MM.1S (cell line): Measurements from ENCODE around the gene TTC39C.

Source experiments
- DNase-seq: peaks from one replicate; pipeline ENCODE4 v3.0.0-alpha.2; 2015
- H2AFZ ChIP-seq: fragments of 300-600 bp; sonication (generic); 2 replicates; pipeline ENCODE4 v1.6.0; 2016; ENCODE audit warnings: antibody characterized with exemption, low read length
- H3F3A ChIP-seq: fragments of 300-600 bp; sonication (generic); 2 replicates; pipeline ENCODE4 v1.6.1; 2016; ENCODE audit warnings: mild to moderate bottlenecking, antibody characterized with exemption, low read length, moderate library complexity, mixed read lengths; ENCODE audit not compliant: insufficient read depth
- H3K27ac ChIP-seq: fragments of 300-600 bp; sonication (generic); 2 replicates; pipeline ENCODE4 v1.5.1; 2016; ENCODE audit warnings: mild to moderate bottlenecking, low read length
- H3K27me3 ChIP-seq: fragments of 300-600 bp; sonication (generic); replicated peaks from 2 replicates; pipeline ENCODE4 v1.6.0; 2016; ENCODE audit warnings: low read length; ENCODE audit not compliant: insufficient read depth
- H3K36me3 ChIP-seq: fragments of 300-600 bp; sonication (generic); replicated peaks from 2 replicates; pipeline ENCODE4 v1.6.1; 2016; ENCODE audit warnings: mild to moderate bottlenecking, low read length, mixed read lengths; ENCODE audit not compliant: insufficient read depth
- H3K4me1 ChIP-seq: fragments of 300-600 bp; sonication (generic); 2 replicates; pipeline ENCODE4 v1.6.1; 2016; ENCODE audit warnings: low read length, mixed read lengths
- H3K4me2 ChIP-seq: fragments of 300-600 bp; sonication (generic); 2 replicates; pipeline ENCODE4 v1.6.0; 2016; ENCODE audit warnings: low read depth, low read length
- H3K4me3 ChIP-seq: fragments of 300-600 bp; sonication (generic); 2 replicates; pipeline ENCODE4 v1.5.1; 2016; ENCODE audit warnings: low read length, mixed read lengths
- H3K79me2 ChIP-seq: fragments of 300-600 bp; sonication (generic); 2 replicates; pipeline ENCODE4 v1.6.1; 2016; ENCODE audit warnings: mixed run types, low read length, mixed read lengths
- H3K9ac ChIP-seq: fragments of 300-600 bp; sonication (generic); 2 replicates; pipeline ENCODE4 v1.6.1; 2016; ENCODE audit warnings: low read length, mixed read lengths
- H3K9me2 ChIP-seq: fragments of 300-600 bp; sonication (generic); replicated peaks from 2 replicates; pipeline ENCODE4 v1.6.1; 2016; ENCODE audit warnings: mild to moderate bottlenecking, low read length, mixed read lengths; ENCODE audit not compliant: insufficient read depth
- H3K9me3 ChIP-seq: fragments of 300-600 bp; sonication (generic); replicated peaks from 2 replicates; pipeline ENCODE4 v1.6.1; 2016; ENCODE audit warnings: mild to moderate bottlenecking, low read length, mixed read lengths; ENCODE audit not compliant: insufficient read depth
- H4K20me1 ChIP-seq: fragments of 300-600 bp; sonication (generic); 2 replicates; pipeline ENCODE4 v1.6.1; 2016; ENCODE audit warnings: mild to moderate bottlenecking, low read length, moderate library complexity, mixed read lengths; ENCODE audit not compliant: insufficient read depth
- EZH2 ChIP-seq: fragments of 300-600 bp; sonication (generic); optimal IDR thresholded peaks from 2 replicates; pipeline ENCODE3; 2017; ENCODE audit warnings: low read depth, mild to moderate bottlenecking, antibody characterized with exemption, low read length, mixed read lengths
- EZH2phosphoT487 ChIP-seq: fragments of 300-600 bp; sonication (generic); IDR thresholded peaks from 2 replicates; pipeline ENCODE4 v1.6.1; 2018; ENCODE audit warnings: antibody characterized with exemption, low read length
- TF ChIP-seq, protein P1 (sequence below): fragments of 300-600 bp; sonication (generic); IDR thresholded peaks from 2 replicates; pipeline ENCODE4 v1.5.1; 2016; ENCODE audit warnings: antibody characterized with exemption, low read length, mixed read lengths

The TTC39C gene

DNA sequence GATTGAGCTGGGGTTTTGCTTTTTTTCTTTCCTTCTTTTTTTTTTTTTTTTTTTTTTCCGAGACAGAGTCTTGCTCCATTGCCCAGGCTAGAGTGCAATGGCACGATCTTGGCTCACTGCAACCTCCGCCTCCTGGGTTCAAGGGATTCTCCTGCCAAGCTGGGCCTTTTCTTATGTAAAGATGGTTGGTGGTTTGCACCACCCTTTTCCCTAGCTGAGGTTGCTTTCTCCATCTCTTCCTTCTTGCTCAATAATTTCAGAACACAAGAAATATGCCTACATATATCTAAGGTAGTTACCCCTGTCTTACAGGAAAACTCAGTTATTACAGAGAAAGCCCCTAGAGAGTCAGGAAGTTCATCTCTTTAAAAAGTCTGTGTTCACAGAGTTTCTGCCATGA, 7.0 kb downstream of the TTC39C start:
- Histone ChIP-seq H3K79me2 (no peaks in the 10 kb centered on the region), H2AFZ (no peak overlapping the region), H3K36me3 (no peaks in the 10 kb centered on the region), H3F3A (peaks cover 17% of the 10 kb centered on the region), H4K20me1 (no peaks in the 10 kb centered on the region), H3K27ac (no peak overlapping the region), H3K27me3 (peaks cover 7% of the 10 kb centered on the region), H3K4me2 (no peak overlapping the region), H3K9me2 (no peaks in the 10 kb centered on the region), H3K9me3 (no peaks in the 10 kb centered on the region), H3K9ac (no peak overlapping the region), H3K4me1 (peaks cover 30% of the 10 kb centered on the region), H3K4me3 (no peak overlapping the region)
- TF ChIP-seq EZH2 = no peak
- TF ChIP-seq, protein P1, sequence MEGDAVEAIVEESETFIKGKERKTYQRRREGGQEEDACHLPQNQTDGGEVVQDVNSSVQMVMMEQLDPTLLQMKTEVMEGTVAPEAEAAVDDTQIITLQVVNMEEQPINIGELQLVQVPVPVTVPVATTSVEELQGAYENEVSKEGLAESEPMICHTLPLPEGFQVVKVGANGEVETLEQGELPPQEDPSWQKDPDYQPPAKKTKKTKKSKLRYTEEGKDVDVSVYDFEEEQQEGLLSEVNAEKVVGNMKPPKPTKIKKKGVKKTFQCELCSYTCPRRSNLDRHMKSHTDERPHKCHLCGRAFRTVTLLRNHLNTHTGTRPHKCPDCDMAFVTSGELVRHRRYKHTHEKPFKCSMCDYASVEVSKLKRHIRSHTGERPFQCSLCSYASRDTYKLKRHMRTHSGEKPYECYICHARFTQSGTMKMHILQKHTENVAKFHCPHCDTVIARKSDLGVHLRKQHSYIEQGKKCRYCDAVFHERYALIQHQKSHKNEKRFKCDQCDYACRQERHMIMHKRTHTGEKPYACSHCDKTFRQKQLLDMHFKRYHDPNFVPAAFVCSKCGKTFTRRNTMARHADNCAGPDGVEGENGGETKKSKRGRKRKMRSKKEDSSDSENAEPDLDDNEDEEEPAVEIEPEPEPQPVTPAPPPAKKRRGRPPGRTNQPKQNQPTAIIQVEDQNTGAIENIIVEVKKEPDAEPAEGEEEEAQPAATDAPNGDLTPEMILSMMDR = no peak
- no peak for DNase-seq

DNA sequence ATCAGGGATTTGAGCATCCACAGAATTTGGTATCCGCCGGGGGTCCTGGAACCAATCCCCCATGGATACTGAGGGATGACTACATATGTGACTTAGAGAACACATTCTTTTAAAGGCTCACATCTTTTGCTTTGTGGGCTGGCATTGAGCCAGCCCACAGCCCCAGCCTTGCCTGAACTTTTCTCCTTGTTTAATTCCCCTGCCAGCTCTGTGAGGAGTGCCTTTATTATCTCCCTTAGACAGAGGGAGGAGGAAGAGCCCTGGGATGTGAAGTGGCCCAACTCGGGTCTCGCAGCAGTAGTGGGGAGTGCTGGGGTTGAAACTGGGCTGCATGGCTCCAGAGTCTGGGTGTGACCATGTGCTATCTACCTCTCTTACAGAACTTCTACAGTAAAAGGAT, 7.6 kb downstream of the TTC39C start:
- no peak overlapping the region for H3K27ac ChIP-seq
- H4K20me1 ChIP-seq = no peaks in the 10 kb centered on the region
- no peak for TF ChIP-seq EZH2phosphoT487
- TF ChIP-seq, protein P1 = no peak
- TF ChIP-seq EZH2 = no peak
- 0 out of 2 replicates have a peak, but pooled peaks cover 2% of the 10 kb centered on the region for H3K27me3 ChIP-seq
- peaks cover 24% of the 10 kb centered on the region for H3K4me1 ChIP-seq
- H3K79me2 ChIP-seq = no peaks in the 10 kb centered on the region
- H3K9me2 ChIP-seq = no peaks in the 10 kb centered on the region
- H3K9ac ChIP-seq = no peak overlapping the region
- H2AFZ ChIP-seq = no peak overlapping the region
- no peaks in the 10 kb centered on the region for H3K9me3 ChIP-seq
- DNase-seq = no peak
- H3K4me3 ChIP-seq = no peak overlapping the region
- H3K36me3 ChIP-seq = no peaks in the 10 kb centered on the region
- H3K4me2 ChIP-seq = no peak overlapping the region
- peaks cover 14% of the 10 kb centered on the region for H3F3A ChIP-seq

DNA sequence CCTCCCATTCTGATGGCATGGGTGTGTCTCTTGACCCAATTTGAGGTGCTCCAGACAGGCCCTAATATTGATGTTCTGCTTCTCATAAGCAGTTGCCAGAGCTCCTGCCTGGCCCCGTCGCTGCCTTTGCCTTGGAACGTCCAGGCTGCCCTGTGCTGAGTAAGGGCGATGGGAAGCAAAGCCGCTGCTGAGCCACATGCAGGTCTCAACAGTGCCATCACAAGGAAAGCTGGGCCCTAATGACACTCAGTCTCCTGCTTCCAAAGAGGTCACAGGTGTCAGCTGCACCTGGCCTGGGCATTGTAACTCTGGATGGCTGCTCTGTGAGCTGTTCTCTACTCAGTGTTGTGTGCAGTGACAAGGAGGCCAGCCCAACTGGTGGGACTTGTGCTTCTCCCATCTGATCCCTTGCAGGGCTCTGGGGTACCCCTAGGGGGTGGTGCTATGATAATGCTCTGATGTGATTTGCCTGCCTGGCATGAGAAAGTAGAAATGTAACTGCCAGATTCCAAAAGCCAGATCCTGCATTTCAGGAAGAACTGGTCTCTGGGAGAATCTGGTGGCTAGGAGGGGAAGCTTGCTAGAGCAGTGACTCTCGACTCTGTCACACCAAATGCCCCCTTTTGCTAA, 8.7 kb downstream of the TTC39C start:
- Histone ChIP-seq H2AFZ (no peak overlapping the region), H3K27me3 (no peaks in the 10 kb centered on the region), H3K79me2 (no peaks in the 10 kb centered on the region), H3F3A (peaks cover 14% of the 10 kb centered on the region), H3K4me1 (peaks cover 22% of the 10 kb centered on the region), H4K20me1 (no peaks in the 10 kb centered on the region), H3K4me3 (no peak overlapping the region), H3K9me2 (no peaks in the 10 kb centered on the region), H3K4me2 (no peak overlapping the region), H3K9ac (no peak overlapping the region), H3K9me3 (no peaks in the 10 kb centered on the region), H3K27ac (no peak overlapping the region), H3K36me3 (no peaks in the 10 kb centered on the region)
- no peak for DNase-seq
- no peak for TF ChIP-seq EZH2phosphoT487
- TF ChIP-seq EZH2 = no peak
- TF ChIP-seq, protein P1 = no peak
